Endometrium (tissue), 2 donors: ENCODE measurements around the gene CEACAM5.
"Not testable (repeated sequence)": the region's sequence is repeated elsewhere in the genome, so short reads cannot be mapped to it uniquely, and the experiment has no call there.

Experiments used
- FAIRE-seq: peaks from 2 replicates; lab custom pipeline; 2012; peaks lifted over from hg19 to GRCh38; lab: Jason Lieb, UNC
- donor health status: control.
- donor health status: control.

CEACAM5 gene

DNA sequence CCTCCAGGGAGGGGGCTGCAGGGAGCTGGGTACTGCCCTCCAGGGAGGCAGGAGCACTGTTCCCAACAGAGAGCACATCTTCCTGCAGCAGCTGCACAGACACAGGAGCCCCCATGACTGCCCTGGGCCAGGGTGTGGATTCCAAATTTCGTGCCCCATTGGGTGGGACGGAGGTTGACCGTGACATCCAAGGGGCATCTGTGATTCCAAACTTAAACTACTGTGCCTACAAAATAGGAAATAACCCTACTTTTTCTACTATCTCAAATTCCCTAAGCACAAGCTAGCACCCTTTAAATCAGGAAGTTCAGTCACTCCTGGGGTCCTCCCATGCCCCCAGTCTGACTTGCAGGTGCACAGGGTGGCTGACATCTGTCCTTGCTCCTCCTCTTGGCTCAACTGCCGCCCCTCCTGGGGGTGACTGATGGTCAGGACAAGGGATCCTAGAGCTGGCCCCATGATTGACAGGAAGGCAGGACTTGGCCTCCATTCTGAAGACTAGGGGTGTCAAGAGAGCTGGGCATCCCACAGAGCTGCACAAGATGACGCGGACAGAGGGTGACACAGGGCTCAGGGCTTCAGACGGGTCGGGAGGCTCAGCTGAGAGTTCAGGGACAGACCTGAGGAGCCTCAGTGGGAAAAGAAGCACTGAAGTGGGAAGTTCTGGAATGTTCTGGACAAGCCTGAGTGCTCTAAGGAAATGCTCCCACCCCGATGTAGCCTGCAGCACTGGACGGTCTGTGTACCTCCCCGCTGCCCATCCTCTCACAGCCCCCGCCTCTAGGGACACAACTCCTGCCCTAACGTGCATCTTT is 7.8 kb upstream of the CEACAM5 start:
- FAIRE-seq: no peak

DNA sequence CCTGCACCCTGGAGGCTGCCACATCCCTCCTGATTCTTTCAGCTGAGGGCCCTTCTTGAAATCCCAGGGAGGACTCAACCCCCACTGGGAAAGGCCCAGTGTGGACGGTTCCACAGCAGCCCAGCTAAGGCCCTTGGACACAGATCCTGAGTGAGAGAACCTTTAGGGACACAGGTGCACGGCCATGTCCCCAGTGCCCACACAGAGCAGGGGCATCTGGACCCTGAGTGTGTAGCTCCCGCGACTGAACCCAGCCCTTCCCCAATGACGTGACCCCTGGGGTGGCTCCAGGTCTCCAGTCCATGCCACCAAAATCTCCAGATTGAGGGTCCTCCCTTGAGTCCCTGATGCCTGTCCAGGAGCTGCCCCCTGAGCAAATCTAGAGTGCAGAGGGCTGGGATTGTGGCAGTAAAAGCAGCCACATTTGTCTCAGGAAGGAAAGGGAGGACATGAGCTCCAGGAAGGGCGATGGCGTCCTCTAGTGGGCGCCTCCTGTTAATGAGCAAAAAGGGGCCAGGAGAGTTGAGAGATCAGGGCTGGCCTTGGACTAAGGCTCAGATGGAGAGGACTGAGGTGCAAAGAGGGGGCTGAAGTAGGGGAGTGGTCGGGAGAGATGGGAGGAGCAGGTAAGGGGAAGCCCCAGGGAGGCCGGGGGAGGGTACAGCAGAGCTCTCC is 6.9 kb upstream of the CEACAM5 start:
- no peak for FAIRE-seq

DNA sequence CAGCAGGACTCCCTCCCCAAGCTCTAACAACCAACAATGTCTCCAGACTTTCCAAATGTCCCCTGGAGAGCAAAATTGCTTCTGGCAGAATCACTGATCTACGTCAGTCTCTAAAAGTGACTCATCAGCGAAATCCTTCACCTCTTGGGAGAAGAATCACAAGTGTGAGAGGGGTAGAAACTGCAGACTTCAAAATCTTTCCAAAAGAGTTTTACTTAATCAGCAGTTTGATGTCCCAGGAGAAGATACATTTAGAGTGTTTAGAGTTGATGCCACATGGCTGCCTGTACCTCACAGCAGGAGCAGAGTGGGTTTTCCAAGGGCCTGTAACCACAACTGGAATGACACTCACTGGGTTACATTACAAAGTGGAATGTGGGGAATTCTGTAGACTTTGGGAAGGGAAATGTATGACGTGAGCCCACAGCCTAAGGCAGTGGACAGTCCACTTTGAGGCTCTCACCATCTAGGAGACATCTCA is 6.2 kb upstream of the CEACAM5 start:
- no peak for FAIRE-seq

DNA sequence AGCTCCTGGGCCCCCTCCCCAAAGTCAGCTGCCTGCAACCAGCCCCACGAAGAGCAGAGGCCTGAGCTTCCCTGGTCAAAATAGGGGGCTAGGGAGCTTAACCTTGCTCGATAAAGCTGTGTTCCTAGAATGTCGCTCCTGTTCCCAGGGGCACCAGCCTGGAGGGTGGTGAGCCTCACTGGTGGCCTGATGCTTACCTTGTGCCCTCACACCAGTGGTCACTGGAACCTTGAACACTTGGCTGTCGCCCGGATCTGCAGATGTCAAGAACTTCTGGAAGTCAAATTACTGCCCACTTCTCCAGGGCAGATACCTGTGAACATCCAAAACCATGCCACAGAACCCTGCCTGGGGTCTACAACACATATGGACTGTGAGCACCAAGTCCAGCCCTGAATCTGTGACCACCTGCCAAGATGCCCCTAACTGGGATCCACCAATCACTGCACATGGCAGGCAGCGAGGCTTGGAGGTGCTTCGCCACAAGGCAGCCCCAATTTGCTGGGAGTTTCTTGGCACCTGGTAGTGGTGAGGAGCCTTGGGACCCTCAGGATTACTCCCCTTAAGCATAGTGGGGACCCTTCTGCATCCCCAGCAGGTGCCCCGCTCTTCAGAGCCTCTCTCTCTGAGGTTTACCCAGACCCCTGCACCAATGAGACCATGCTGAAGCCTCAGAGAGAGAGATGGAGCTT is 4.7 kb upstream of the CEACAM5 start:
- no peak for FAIRE-seq

DNA sequence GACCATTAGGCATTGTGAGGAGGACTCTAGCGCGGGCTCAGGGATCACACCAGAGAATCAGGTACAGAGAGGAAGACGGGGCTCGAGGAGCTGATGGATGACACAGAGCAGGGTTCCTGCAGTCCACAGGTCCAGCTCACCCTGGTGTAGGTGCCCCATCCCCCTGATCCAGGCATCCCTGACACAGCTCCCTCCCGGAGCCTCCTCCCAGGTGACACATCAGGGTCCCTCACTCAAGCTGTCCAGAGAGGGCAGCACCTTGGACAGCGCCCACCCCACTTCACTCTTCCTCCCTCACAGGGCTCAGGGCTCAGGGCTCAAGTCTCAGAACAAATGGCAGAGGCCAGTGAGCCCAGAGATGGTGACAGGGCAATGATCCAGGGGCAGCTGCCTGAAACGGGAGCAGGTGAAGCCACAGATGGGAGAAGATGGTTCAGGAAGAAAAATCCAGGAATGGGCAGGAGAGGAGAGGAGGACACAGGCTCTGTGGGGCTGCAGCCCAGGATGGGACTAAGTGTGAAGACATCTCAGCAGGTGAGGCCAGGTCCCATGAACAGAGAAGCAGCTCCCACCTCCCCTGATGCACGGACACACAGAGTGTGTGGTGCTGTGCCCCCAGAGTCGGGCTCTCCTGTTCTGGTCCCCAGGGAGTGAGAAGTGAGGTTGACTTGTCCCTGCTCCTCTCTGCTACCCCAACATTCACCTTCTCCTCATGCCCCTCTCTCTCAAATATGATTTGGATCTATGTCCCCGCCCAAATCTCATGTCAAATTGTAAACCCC is 2.8 kb upstream of the CEACAM5 start:
- FAIRE-seq: no peak

DNA sequence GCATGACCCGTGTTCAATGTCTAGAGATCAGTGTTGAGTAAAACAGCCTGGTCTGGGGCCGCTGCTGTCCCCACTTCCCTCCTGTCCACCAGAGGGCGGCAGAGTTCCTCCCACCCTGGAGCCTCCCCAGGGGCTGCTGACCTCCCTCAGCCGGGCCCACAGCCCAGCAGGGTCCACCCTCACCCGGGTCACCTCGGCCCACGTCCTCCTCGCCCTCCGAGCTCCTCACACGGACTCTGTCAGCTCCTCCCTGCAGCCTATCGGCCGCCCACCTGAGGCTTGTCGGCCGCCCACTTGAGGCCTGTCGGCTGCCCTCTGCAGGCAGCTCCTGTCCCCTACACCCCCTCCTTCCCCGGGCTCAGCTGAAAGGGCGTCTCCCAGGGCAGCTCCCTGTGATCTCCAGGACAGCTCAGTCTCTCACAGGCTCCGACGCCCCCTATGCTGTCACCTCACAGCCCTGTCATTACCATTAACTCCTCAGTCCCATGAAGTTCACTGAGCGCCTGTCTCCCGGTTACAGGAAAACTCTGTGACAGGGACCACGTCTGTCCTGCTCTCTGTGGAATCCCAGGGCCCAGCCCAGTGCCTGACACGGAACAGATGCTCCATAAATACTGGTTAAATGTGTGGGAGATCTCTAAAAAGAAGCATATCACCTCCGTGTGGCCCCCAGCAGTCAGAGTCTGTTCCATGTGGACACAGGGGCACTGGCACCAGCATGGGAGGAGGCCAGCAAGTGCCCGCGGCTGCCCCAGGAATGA is 1.5 kb upstream of the CEACAM5 start:
- FAIRE-seq: no peak

DNA sequence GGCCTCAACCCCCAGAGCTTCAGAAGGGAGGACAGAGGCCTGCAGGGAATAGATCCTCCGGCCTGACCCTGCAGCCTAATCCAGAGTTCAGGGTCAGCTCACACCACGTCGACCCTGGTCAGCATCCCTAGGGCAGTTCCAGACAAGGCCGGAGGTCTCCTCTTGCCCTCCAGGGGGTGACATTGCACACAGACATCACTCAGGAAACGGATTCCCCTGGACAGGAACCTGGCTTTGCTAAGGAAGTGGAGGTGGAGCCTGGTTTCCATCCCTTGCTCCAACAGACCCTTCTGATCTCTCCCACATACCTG is 969 bp upstream of the CEACAM5 start:
- FAIRE-seq: no peak

DNA sequence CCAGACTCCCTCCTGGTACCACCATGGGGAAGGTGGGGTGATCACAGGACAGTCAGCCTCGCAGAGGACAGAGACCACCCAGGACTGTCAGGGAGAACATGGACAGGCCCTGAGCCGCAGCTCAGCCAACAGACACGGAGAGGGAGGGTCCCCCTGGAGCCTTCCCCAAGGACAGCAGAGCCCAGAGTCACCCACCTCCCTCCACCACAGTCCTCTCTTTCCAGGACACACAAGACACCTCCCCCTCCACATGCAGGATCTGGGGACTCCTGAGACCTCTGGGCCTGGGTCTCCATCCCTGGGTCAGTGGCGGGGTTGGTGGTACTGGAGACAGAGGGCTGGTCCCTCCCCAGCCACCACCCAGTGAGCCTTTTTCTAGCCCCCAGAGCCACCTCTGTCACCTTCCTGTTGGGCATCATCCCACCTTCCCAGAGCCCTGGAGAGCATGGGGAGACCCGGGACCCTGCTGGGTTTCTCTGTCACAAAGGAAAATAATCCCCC is 505 bp upstream of the CEACAM5 start:
- no peak for FAIRE-seq

DNA sequence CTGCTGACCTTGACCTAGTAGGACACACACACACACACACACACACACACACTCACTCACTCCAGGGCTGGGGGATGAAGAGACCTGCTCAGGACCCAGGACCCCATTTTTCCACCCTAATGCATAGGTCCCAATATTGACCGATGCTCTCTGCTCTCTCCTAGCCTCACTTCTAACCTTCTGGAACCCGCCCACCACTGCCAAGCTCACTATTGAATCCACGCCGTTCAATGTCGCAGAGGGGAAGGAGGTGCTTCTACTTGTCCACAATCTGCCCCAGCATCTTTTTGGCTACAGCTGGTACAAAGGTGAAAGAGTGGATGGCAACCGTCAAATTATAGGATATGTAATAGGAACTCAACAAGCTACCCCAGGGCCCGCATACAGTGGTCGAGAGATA is 1.1 kb downstream of the CEACAM5 start:
- not testable (repeated sequence) for FAIRE-seq

DNA sequence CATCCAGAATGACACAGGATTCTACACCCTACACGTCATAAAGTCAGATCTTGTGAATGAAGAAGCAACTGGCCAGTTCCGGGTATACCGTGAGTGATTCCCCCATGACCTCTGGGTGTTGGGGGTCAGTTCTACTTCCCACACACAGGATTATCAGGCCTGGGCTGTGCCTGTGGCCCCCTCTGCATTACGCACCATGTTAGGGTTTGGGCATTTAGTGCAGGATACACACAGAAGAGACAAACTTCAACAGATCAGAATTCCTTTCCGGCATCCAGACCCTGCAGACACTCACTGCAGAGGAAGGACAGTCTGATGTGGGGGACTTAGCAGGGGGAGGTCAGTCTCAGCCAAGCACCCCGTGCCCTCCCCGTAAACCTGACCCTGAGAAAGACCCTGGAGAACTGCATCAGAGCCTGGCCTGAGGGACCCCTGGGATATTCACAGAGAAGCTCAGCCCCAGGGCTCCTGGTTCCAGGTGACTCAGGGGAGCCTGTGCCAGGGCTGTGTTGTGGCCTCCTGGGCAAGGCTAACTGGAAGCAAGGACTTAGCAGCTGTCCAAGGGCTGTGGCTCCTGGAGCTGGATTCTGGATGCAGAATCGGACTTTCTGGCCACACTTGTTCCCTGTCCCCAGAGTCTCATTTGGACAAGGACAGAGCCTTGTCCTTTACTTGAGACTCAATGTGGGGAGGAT is 1.7 kb downstream of the CEACAM5 start:
- FAIRE-seq: no peak

DNA sequence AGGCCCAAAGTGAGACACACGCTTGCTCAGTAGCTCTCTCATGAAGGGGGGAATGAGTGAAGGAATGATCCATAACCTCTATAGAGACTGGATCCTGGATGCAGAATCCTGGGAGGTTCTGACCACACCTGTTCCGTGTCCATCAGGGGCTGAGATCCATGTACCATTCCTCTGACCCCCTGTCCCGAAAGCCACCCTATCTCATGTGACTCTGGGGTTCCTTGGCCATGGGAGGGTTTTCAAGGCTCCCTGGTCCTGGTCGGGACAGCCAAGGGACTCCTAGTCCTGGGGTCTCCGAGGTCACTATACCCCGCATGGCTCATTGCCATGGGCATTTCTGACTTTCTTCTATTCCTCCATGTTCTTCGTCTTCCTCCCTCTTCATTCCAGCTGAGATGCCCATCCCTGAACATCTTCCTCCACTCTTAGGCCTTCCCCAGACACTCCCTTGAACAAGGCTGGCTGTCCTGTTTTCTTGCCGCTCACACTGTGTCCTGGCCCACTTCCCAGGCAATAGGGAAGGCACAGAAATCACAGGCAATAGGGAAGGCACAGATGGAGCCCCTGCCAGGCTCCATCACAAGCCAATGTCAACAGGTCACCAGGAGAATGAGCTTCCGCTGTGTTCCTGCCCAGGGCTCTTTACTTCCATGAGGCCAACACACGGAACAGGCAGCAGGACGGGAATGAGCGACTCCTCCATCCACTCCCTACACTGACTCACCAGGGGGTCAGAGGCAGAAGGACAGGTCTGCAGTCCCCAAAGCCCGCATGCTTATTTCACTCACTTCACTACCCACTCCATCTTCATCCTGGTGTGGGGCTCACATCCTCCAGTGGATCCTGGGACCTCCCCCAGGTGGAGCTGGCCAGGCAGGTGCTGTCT is 3.2 kb downstream of the CEACAM5 start:
- no peak for FAIRE-seq

DNA sequence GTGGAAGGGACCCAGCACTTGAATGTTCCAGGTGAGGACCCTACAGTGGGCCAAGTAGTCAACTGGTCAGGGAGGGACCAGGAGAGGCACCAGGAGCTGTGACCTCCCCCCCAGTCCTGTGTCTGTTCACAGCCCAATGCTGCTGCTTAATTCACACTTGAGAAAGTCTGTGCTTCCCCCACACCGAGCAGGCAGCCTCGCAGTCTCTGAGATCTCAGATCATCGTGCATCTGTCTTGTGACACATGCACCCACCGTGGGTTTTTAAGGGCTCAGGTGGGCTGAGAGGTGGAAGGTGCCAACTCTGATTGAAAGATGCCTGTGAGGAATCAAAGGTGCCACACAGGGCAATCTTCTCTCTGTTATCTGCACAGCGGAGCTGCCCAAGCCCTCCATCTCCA is 6.2 kb downstream of the CEACAM5 start:
- FAIRE-seq: no peak

DNA sequence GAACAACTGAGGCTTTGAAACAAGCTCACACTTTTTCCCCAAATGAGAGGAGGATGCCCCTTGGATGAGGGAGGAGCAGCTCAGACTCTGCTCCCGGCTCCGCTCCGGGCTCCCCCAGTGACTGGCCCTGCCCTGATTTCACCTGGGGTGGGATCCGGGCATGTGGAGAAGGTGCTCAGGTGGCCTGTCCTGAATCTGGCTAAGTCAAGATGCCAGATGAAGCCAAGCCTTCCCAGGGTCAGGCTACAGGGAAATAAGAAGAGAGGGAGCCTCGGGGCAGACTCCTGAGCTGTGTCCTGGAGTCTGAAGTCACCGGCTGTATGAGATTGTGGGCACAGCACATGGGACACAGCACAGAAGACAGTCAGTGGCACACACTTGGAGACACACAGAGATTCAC is 10.3 kb downstream of the CEACAM5 start:
- no peak for FAIRE-seq

DNA sequence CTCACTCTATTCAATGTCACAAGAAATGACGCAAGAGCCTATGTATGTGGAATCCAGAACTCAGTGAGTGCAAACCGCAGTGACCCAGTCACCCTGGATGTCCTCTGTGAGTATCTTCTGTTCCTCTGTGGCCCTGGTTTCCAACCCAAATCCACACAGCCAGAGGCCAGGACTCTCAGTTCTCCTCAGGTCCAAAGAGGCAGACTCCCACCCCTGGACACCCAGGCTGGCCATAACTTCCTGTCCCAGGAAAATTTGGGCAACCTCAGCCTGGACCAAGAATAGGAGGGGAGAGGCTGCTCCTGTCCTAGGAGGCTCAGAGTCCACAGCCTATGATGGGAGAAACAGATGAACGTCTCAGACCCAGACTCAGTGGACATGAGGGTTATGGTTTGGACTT is 11.7 kb downstream of the CEACAM5 start:
- no peak for FAIRE-seq

DNA sequence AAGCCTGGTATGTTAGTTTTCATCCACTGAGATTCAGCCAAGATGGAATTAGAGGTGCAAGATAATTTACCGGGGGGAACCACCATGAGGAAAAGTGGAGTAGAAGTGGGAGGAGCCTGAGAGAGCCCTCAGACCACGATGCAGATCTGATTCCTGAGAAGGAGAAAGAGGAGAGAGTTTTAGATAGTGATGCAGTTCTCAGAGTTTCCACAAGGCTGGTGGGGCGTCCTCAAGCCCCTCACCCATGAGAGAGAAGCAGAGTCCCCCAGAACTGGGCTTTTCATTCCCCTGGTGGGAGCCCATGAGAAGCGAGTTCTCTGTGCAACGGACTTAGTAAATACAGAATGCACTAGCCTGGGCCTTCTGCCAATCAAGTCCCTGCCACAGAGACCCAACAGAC is 18.1 kb downstream of the CEACAM5 start:
- no peak for FAIRE-seq

DNA sequence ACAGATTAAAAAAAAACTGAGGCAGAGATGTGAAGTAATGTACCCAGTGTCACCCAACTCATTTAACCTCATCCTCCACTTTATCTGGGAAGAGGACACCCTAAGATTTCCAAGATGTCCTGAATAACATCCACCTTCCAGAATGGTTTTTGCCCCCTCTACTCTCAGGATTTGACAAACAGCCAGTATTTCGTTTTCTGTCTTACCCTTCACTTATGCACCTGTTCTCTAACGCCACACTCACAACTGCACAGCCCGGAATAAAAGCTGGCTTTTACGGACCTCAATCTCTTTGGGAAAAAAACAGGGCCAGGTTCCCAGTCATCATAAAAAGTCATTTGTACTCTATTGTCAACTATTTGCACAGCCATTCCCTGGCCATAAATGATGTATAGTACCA is 25.7 kb downstream of the CEACAM5 start:
- no peak for FAIRE-seq

DNA sequence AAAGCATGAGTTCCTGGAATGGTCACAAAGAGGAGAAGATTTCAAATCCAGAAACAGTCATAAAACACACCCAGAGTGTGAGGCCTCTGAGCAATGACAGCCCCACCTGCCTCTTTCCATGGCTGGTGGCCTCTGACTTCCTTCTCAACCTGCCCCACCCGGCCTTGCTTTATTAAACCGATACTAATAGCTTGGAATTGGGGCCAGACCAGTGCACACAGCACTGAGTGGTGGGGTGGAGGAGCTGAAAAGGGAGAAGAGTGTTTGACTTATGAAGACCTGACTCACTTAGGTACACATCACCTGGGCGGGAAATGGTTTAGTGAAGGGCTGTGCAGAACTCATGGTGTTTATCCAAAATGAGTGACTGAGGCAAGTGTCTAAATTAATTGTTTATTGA is 26.2 kb downstream of the CEACAM5 start:
- no peak for FAIRE-seq

DNA sequence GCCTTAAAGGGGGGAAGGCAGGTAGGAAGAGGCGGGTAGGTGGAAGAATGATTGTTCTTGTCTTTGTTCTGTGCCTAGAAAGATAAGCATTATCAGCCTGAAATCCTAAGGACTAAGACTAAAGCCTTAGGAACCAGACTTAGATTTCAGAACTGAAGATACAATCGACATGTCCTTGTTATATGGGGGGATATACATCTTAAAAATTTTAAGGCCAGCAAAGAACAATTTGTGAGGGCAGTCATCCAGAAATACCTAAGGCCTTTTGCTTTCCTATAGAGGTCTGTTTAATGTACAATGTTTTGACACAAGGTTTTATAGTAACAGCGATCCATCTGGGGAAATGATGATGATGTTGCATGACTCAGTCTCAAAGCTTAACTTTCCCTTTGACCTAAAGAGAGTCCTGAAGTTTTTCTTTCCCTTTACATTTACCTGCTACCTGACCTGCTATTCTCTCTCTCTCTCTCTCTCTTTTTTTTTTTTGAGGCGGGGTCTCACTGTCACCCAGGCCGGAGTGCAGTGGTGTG is 26.7 kb downstream of the CEACAM5 start:
- no peak for FAIRE-seq

DNA sequence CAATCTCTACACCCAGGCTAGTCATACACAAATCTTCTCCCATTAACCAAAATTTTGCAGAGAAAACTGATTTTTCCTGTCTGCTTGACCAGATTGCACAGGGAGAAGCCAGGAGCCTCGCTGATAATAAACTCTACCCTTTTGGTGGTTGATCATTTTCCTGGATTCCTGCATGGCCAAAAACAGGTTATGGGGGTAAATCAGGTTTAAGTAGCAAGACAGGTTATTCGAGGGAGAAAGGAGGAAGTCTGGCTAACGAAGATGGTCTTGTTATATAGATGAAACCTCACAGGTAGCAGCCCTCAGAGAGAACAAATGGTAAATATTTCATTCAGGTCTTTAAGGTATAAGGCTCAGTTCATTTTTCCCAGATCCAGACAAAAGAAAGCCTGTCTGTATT is 30.9 kb downstream of the CEACAM5 start:
- FAIRE-seq: no peak
